GM21528 (cell line): Measurements from ENCODE around the gene PAFAH1B1.
"Not testable (repeated sequence)": the region's sequence is repeated elsewhere in the genome, so short reads cannot be mapped to it uniquely, and the experiment has no call there.

Experiments
- ATAC-seq: cut with Tn5 transposase; IDR thresholded peaks from one replicate; pipeline ENCODE4 v1.9.1; 2021; ENCODE audit warnings: mild to moderate bottlenecking, moderate library complexity; ENCODE audit not compliant: unreplicated experiment, low FRiP score

The PAFAH1B1 gene

DNA sequence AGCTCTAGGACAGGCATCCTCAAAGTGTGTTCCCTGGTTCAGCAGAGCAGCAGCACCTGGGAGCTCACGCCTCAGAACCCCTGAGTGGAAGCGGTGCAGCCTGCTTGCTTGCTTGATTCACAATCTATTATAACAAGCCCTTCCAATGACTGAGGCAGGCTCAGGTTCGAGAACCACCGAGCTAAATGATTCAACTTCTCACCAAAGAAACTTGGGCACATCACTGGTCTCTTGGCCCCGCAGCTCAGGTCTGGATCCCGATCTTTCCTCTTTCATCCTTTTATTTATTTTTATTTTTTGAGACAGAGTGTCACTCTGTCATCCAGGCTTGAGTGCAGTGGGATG, 93.6 kb downstream of the PAFAH1B1 start:
- ATAC-seq, result no peak

DNA sequence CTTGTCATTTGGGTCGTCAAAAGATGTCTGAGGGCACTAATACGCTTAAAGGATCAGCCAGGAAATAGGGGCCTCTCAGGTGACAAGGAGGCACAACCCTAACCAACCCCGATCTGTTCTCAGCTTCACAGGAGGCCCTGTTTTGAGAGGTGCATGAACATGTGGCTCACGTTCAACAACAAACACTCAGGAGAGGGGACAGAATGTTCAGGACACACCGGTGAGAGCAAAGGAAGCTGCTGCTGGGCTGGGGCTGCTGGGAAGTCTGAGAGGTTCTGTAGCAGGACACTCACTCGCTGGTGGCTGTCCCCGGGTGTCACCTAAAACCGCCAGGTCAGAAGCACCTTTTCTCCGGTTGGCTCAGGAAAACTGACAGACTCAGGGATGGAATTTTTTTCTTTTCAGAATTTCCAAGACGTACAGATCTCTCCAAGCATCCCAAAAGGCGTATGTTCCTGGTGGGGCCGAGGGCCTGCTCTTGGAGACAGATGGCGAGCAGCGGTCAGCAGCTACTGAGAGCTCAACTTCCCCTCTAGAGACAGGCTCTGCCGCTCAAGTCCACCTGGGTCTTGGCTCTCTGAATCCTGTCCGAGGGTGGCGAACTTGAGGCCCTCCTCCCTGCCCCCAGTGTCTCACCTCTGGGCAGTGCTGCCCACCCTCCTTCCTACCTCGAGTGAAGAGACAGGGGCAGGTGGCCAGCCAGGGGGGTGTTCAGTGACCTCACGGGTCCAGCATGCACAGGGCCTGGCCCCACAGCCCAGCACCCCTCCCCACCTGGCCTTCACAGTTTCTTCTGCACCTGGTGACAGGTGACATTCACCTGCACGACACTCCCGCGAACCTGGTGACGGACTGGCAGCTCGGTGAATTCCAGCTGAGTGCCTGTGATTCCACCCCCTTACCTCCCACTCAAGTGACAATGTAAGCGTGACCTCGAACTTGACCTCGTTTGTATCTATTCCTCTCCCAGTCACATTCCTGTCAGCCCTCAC, 95.2 kb downstream of the PAFAH1B1 start:
- no peak for ATAC-seq

DNA sequence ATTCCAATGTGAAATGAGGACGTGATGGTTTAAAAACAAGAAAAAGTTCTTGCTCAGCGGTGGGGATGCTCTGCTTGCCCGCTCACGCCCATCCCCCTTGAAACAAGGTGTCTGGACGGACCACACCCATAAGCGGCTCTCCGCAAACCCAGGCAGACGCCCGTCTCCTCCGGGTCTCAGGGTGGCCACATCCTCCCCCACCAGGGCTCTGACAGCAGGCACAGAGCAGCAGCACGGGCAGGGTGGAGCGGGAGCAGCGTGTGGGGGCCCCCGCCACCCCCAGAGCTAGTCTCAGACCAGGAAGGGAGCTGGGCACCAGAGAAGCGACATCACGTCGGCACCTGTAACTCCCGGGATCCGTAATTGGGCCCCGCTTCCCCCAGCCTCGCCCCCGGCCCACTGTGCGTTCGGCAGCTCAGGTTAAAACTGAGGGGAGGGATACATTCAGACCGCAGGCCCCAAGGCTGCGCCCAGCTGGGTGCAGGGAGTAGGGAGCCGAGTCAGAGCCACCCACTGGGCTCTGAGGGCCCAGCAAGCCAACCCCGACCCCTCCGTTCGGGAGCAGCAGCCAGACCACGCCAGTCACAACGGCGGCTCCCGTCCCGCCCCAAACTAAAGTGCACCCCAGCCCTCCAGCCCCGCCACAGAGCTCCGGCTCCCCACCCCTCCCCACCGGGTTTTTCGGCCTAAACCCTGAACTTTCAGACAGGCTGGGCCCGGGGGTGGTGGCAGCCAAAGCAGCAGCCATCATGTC, 96.1 kb downstream of the PAFAH1B1 start:
- no peak for ATAC-seq

DNA sequence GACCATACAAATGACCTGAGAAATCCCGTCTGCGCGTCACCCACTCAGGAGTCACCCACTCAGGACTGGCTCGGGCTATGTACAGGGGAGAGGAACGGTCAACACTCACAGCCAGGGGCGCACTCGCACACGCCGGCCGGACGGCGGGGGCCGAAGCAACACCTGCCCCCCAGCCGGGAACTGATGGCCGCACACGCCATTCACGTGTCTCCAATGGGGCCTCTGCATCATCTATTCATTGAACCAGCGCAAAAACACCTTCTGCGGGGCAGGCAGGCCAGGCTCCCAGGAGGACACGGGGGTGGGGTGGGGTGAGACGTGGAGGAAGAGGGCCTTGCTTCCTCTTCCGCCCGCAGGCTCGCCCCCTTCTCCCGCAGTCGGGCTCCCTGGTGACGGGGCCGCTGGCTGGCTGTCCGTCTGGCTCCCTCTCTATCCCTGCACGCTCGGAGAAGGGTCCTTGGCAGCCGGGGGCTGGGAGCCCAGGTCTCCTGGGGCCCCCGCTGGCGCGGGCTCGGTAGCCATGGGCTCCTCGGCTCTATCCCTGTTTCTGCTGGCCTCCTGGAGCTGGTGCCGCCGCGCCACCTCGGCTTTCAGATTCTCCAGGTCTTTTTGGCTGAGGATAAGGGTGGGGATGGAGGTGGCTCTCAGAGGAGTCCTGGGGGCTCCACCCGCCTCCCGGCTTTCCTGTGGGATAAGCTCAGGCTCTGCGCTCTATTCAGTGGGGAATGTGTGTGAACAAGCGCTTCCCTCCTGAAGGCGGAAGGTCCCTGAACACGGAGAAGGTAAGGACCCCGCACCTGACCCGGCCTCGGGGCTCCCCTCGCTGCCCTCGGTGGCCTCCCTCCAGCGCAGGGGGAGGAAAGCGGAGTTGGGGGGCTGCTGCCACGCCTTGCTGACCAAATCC, 97.0 kb downstream of the PAFAH1B1 start:
- ATAC-seq, result no peak

DNA sequence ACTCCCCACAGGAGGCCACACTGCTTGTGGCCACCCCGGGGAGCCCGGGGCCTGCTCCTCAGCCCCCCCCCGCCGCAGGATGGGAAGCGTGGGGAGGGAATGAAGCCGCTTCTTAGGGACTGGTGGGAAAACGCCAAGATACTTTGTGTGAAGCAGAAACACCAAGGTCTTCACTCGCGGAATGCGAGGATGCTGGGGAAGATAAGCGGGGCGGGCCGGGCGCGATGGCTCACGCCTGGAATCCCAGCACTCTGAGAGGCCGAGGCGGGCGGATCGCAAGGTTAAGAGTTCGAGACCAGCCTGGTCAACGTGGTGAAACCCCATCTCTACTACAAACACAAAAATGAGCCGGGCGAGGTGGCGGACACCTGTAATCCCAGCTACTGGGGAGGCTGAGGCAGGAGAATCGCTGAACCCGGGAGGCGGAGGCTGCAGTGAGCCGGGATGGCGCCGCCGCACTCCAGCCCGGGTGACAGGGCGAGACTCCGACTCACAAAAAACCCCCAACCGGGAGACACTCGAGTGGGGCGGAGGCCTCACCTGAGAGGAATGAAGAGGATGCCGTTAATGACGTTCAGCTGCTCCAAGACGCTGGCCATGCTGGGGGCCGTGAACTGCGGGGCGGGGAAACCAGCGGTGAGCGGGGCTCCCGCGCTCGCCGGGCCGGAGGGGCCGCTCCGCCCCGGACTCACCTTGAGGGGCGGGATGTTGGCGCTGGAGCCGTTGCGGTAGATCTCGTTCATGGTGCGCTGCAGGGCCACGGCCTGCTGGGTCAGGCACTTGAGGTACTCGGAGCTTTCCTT, 97.8 kb downstream of the PAFAH1B1 start:
- ATAC-seq, result no peak

DNA sequence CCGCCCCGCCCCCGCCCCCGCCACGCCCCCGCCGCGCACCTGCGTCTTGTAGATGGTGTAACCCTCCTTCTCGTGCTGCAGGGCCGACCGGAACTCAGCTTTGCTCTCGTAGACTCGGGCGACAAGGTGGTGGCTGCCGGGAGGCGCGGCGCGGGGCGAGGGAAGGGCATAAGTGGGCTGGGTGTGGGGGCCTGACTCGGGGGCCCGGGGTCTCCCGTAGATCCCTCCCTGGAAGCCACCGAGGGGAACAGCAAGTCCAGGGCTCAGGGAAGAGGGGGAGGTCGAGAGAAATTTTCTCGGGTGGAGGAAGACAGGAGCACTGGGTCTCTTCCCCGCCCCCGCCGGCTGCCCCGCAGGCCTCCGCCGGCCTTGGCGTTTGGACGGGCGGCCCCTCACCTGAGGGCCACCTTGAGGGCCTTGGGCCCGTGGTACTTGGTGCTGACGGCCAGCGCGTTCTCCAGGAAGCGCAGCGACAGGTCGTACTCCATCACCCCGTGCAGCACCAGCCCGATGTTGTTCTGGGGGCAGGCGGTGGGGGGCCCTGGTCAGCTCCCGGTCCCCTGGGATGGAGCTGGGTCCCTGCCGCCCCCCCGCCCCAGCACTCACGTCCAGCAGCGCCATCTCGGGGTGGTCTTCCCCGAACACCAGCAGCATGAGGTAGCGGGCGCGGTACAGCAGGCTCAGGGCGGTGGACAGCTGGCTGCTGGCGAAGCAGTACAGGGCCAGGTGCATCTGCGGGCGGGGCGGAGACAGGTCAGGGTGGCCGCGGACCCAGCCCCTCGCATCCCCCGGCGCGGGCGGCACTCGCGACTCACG, 98.7 kb downstream of the PAFAH1B1 start:
- ATAC-seq, result no peak

DNA sequence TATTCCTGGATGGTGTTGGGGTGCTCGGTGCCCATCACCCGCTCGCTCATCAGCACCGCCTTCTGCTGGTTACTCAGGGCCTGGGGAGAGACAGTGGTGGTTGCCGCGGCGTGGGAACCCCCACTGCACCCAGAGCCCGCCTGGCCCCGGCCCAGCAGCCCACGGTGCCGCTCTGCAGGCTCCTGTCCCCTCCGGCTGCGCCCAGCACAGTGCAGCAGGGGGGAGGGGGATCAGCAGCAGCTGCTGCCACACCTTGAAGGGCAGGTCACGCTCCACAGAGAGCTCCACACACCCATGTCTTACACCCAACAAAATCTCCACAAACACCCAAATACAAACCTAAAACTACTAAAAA, 99.3 kb downstream of the PAFAH1B1 start:
- ATAC-seq, result no peak

DNA sequence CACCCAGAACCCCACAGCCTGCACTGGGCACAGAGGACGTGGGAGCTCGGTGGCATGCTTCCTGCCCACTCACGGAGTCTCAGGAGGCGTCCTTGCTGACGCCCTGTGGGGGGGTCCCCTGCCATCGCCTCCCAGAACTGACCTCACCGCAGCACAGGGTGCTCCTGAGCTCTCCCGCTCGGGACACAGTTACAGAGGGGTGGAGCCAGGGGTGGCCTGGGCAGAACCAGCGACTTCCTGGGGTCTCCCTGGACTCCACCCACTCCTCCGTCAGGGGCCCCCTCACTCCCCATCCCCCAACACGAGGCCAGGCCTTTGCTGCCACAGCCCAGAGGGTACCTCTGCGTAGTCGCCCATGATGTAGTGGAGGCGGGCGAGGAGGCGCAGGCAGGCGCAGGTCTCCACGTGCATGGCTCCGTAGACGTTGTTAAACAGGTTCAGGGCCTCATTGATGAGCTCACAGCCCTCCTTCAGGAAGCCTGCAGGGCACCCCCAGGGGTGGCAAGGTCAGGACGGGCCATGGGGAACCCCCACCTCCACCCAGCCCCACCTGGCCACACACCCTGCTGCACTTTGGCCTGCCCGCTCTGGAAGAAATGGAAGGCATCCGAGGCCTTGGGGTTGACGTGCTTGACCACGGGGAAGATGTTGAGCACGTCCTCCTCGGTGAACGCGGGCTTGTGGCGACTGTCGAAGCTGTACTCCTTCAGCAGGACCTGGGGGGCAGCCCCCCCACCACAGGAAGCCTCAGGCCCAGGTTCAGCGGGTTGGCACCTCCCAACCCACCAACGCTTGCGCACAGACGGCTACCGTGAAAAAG, 100.3 kb downstream of the PAFAH1B1 start:
- ATAC-seq, result no peak

DNA sequence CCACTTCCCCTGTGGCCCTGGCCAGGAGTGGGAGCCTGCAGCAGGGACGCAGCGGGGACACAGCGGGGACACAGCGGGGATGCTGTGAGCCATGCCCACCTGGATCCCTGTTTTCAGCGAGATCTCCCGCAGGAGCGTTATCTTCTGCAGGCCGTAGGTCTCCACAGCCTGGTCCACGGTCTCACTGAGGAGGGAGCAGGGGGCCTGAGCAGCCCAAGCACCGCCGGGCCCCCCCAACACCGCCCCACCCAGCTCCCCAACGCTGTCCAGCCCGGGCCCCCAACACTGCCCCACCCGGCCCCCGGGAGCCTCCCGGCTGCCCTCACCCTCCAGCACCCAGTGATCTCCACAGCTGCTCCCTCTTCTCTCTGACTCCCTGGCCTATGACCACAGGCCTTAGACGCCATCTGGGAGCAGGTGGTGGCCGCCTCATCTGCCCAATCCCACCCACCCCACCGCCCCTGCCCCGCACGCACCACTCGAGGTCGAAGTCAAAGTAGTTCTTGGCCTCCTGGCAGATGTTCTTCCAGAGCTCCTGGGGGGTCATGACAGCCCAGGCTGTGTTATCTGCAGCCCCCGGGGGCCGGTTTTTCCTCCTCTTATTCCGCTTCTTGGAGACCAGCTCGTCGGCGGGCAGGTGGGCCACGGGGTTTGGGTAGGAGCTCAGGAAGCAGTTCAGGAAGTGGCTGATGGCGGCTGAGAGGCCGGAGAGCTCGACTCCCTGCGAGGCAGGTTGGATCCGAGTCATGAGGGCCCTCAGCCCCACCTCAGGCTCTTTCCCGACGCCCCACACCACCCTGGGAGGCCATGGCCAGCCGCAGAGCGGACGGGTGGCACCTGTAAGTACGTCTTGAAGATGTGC, 101.2 kb downstream of the PAFAH1B1 start:
- no peak for ATAC-seq

DNA sequence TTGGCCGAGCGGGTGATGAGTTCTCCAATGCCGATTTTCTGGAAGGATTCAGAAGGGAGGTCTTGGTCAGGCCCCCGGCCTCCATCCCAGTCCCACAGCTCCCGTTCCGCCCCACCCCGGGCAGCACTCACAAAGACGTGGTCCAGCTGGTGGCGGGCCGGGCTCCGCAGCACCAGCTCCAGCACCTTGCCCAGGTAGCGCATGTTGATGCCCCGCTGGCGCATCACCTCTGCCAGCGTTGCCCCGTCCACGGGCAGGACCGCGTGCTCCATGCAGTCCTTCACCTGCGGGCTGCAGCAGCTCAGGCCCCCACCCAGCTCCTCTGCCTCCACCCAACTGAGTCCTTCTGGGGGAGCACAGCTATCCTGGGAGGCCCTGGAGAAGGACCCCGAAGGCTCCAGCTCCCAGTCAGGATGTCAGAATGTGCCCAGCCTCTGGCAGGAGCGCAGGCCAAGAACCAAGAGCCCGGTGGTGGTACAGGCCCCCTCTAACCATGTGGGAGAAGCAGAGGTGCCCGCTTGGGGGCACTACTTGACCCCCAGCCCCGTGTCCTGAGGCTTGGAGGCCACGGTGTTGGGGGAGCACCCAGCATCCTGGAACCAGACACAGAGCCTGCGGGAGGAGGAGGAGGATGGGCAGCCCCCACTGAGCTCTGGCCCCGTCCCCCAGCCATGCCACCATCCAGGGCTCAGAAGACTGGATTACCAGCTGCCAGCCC, 101.9 kb downstream of the PAFAH1B1 start:
- ATAC-seq, result no peak

DNA sequence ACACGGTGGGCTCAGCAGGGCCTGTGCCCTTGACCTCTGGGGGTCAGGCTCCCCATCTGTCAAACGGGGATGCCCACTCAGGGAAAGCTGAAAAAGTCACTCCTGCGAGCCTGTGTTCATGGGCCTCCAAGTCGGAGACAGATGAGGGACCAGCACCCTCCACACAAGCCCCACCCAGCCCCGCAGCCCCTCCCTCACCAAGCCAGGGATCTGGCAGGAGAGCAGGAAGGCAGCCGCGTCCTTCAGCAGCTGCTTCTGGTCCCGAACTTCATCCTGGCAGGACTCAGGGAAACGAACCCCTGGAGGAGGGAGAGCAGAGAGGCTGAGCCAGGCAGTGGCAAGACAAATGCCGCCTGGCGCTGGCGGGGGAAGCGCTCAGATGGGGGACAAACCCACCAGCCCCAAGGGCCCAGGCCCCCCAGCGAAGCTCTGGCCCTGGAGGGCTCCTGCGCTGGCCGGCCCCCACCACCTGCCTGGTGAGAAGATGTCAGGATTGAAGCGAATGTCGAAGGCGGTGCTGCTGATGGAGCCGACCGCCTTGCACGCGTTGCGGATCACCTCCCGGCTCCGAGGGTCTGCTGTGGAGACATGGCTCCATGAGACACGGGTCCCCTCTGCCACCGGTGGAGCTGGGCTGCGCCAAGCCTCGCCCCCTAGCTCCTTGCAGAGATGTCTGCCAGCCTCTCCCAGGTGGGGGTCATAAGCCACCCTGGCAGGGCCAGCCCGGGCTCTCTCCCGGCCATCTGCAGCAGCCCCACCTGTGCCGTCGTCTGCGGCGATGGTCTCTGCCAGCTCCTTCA, 102.7 kb downstream of the PAFAH1B1 start:
- ATAC-seq, result no peak

DNA sequence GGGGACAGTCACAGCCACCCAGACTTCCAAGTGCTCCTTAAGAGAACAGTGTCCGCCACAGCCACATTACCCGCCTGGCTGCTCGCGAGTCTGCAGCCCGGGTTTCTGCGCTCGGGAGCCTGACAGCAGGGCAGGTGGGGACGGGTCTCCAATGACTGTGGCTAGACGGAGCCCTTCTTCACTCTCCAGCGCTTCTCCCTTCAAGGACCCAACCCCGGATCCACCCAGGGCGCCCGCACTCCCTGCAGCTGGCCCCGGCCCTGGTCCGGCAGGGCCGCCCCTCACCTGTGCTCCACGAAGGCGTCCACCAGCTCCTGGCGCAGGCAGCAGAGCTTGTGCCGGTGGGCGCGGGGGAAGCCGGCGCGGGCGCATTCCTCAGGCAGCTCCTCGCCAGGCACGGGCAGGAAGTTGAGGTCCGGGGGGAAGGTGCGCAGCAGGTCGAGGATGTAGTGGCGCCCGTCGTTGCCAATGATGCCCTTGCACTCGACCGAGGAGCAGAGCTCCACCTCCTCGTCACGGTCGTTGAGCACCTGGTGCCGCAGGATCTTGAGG, 104.2 kb downstream of the PAFAH1B1 start:
- ATAC-seq, result no peak

DNA sequence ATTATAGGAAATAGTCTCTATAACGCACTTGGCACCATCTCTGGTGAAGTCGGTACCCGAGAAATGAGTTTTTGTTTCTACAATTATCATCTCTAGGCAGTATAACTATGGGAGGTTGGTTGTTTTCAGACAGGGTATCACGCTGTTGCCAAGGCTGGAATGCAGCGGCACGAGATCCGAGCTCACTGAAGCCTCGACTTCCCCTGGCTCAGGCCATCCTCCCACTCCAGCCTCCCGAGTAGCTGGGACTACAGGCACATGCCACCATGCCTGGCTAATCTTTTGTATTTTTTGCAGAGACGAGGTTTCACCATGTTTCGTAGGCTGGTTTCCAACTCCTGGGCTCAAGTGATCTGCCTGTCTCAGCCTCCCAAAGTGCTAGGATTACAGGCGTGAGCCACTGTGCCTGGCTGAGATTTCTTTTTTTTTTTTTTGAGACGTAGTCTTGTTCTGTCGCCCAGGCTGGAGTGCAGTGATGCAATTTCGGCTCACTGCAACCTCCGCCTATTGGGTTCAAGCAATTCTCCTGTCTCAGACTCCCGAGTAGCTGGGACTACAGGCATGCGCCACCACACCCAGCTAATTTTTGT, 105.9 kb downstream of the PAFAH1B1 start:
- not testable (repeated sequence) for ATAC-seq

DNA sequence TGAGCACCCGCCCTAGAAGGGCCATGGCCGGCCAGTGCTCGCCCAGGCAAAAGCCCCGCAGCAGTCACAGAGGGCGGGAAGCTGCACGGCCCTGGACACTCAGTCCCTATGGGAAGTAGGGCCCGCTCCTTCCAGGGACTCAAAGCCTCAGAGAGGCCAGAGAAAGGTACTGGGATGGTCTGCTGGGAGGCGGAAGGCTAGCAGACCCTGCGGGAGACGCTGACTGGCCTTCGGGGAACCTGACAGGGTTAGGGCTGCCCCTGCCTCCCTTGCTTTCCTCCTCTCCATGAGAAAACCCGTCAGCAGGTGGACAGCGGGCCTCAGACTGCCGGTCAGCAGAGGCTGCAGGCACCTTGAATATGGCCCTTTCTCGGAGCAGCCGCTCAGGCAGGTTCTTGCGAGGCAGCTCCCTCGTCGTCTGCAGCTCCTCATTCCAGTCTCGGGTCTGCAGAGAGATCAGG, 106.6 kb downstream of the PAFAH1B1 start:
- no peak for ATAC-seq

DNA sequence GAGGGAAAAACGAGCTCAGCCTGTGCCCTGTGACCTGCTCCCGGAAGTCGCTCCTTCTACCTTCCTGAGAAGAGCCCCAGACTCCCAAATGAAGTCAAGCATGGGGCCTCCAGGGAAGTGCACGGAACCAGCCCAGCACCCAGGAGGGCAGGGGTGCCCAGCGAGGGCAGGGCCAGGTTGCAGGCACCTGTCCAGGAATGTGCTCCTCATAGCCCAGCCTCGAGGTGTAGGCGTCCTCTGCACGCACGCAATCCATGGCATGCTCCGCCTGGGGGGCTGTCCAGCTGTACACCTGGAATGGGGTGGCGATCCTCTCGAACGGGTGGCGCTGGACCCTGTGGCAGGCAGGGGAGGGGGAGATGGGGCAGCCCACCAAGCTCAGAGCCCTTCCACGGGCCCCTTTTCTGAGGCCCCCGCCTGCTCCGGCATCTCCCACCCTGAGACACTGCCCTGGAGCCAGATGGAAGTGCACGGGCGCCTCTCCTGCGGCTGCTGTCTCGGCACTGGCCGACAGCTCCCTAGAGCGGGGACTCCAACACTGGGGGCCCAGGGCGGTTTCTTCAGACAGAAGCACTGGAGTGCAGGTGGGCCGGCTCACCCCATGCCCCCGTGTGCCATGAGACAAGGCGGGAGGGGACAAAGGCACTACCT, 107.2 kb downstream of the PAFAH1B1 start:
- no peak for ATAC-seq
